Ascending aorta (tissue), 2 donors: ENCODE data around the gene PMS2. TPM values are rescaled to one million over a fixed set of nuclear protein-coding genes. Genes with fewer than 3 reads are reported as not detected.
A peak's percentile ranks its signal among the peaks of the same experiment; 100 is the strongest.
"Not testable (repeated sequence)": the region's sequence is repeated elsewhere in the genome, so short reads cannot be mapped to it uniquely, and the experiment has no call there.

ENCODE experiments used
- DNase-seq, 2 donors: peaks; one replicate each; pipeline ENCODE4 v3.0.0-alpha.2; 2019; ENCODE audit warnings: low spot score in 2 of 2
- H3K27ac ChIP-seq, 2 donors: fragments of 200-600 bp; sonication (generic); one replicate each; pipeline ENCODE4 v1.5.1; 2016 to 2017; ENCODE audit warnings: mild to moderate bottlenecking in 1 of 2
- H3K27me3 ChIP-seq: fragments of 200-600 bp; sonication (generic); one replicate; pipeline ENCODE4 v1.5.1; 2017
- H3K36me3 ChIP-seq, 2 donors: fragments of 200-600 bp; sonication (generic); one replicate each; pipeline ENCODE4 v1.5.1; 2016
- H3K4me1 ChIP-seq, 2 donors: fragments of 200-600 bp; sonication (generic); one replicate each; pipeline ENCODE4 v1.5.1; 2016 to 2017; ENCODE audit warnings: mild to moderate bottlenecking in 1 of 2
- H3K4me3 ChIP-seq, 2 donors: fragments of 200-600 bp; sonication (generic); one replicate each; pipeline ENCODE4 v1.5.1; 2016 to 2017; ENCODE audit warnings: mild to moderate bottlenecking in 1 of 2
- H3K9me3 ChIP-seq, 2 donors: fragments of 200-600 bp; sonication (generic); one replicate each; pipeline ENCODE4 v1.5.1; 2016
- intact Hi-C: fragments of 100-400 bp; cut with DNase I; formaldehyde crosslinking; loops from one replicate; pipeline ENCODE4 v1.15.1; 2023
- total RNA-seq: library from RNA; depleted of rRNA; stranded (reverse); fragments of >200 nt; gene quantifications from one replicate; pipeline ENCODE4 v1.1.0, GENCODE V29; 2016
- TF ChIP-seq, protein P1 (sequence below), 3 experiments: fragments of 200-600 bp in 2 of 3; fragments of 450-650 bp in 1 of 3; sonication (generic) in 2 of 3; IDR thresholded peaks; one replicate each; pipeline ENCODE4 v1.5.1; 2016 to 2019; ENCODE audit warnings: antibody characterized with exemption in 3 of 3, mild to moderate bottlenecking in 1 of 3, moderate library complexity in 1 of 3

The PMS2 gene
- total RNA-seq, 1 donor from 2014 or later, result 13.2 TPM

- DNase-seq, result no peak
- H3K36me3 ChIP-seq, result peaks cover 0 to 16% of the 10 kb centered on the region in 2 donors
- TF ChIP-seq, protein P1, sequence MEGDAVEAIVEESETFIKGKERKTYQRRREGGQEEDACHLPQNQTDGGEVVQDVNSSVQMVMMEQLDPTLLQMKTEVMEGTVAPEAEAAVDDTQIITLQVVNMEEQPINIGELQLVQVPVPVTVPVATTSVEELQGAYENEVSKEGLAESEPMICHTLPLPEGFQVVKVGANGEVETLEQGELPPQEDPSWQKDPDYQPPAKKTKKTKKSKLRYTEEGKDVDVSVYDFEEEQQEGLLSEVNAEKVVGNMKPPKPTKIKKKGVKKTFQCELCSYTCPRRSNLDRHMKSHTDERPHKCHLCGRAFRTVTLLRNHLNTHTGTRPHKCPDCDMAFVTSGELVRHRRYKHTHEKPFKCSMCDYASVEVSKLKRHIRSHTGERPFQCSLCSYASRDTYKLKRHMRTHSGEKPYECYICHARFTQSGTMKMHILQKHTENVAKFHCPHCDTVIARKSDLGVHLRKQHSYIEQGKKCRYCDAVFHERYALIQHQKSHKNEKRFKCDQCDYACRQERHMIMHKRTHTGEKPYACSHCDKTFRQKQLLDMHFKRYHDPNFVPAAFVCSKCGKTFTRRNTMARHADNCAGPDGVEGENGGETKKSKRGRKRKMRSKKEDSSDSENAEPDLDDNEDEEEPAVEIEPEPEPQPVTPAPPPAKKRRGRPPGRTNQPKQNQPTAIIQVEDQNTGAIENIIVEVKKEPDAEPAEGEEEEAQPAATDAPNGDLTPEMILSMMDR (IDR thresholded peaks at IDR 0.05), result no peak
Measured at GRCh38 chr7:6011541-6011940, 2.7 kb upstream of the PMS2 start.

DNA sequence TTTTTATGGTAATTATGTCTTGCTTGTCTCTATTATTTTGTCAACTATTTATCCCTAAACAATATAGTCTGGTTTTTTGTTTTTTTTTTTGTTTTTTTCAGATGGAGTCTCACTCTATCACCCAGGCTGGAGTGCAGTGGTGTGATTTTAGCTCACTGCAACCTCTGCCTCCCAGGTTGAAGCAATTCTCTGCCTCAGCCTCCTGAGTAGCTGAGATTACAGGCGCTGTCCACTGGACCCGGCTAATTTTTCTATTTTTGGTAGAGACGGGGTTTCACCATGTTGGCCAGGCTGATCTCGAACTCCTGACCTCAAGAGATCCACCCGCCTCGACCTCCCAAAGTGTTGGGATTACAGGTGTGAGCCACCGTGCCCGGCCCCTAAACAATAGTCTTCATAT is 1.5 kb upstream of the PMS2 start:
- DNase-seq, H3K27ac ChIP-seq, H3K27me3 ChIP-seq, intact Hi-C loops, H3K4me3 ChIP-seq, H3K36me3 ChIP-seq, H3K9me3 ChIP-seq: not testable (repeated sequence)
- peaks cover 0 to 17% of the 10 kb centered on the region in 2 donors for H3K4me1 ChIP-seq

More at GRCh38 chr7:6011541-6011940, 2.7 kb upstream of the PMS2 start:
- H3K27ac ChIP-seq, result no peak overlapping the region
- no peak overlapping the region for H3K4me3 ChIP-seq
- intact Hi-C loops, result no loop called here
- H3K9me3 ChIP-seq, result no peaks in the 10 kb centered on the region
- H3K4me1 ChIP-seq, result peaks cover 0 to 17% of the 10 kb centered on the region in 2 donors
- H3K27me3 ChIP-seq, result no peaks in the 10 kb centered on the region

DNA sequence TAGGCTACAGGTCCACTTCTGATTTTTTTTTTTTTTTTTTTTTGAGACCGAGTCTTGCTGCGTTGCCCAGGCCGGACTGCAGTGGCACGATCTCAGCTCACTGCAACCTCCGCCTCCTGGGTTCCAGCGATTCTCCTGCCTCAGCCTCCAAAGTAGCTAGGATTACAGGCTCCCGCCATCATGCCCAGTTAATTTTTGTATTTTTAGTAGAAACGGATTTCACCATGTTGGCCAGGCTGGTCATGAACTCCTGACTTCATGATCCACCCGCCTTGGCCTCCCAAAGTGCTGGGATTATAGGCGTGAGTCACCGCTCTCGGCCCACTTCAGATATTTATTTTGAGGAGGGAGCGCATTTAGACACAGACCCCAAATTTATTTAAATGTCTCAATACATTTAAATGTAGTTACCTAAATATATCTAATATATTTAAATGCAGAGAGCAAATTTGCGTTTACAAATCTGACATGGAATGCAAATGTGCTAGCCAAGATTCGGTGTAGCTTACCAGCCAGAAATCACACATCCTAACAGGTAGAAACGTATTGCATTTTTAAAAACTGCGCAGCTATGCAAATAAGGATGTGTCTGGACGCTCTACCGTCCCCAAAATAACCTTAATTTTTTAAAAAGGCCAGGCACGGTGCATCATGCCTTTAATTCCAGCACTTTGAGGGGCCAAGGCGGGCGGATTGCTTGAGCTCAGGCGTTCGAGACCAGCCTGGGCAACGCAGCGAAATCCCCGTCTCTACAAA is 836 bp downstream of the PMS2 start:
- H3K9me3 ChIP-seq, result not testable (repeated sequence)

DNA sequence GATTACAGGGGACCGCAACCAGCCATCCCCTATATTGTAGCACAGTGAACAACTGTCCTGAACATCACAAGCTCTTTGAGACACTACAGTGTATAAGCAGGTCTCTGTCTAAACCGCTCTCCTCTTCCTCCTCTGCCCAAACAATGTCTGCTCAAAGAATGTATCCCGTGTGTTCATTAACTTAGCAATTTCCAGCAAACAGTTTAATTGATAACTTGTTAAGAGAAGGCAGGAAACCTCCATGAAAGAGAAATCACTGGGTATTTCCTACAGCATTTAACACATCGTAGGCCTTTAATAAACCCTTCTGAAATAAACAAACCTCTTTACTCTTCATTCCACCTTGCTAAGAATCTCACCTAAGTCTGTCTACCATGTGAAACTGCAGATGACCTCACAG is 1.5 kb downstream of the PMS2 start:
- H3K27me3 ChIP-seq, result no peaks in the 10 kb centered on the region
- TF ChIP-seq, protein P1 (IDR thresholded peaks at IDR 0.05), result no peak

More for the DNA sequence above, 836 bp downstream of the PMS2 start:
- not testable (repeated sequence) for H3K36me3 ChIP-seq, H3K27me3 ChIP-seq, DNase-seq
- Histone ChIP-seq H3K27ac (peak overlapping the region; percentile 48 to 85), H3K4me1 (peaks cover 0 to 17% of the 10 kb centered on the region in 2 donors), H3K4me3 (peak overlapping the region; percentile 53 to 67)
- intact Hi-C loops, result loop anchor here (10.0 kb wide), 1 partner anchor 153 kb away; no protein-coding TSS in a partner anchor

DNA sequence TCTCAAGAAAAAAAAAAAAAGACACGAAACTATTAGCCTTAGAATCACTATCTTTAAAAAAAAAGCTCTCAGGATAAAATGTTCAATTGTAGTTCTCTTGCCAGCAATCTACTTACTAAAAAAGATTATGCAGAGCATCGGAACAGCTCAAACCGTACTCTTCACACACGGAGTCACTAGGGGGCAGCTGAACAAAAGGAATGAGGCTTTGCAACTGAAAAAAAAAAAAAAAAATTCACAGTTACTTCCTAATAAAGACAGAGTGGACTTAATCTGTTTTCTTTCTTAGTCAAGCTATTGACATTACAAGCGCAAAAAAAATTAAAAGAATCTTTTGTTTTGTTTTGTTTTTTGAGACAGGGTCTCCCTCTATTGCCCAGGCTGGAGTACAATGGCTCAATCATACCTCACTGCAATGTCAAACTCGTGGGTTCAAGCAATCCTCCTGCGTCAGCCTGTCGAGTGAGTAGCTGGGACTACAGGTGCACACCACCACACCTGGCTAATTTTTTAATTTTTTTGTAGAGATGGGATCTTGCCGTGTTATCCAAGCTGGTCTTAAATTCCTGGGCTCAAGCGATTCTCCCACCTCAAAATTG is 11.5 kb downstream of the PMS2 start:
- H3K27me3 ChIP-seq, result no peaks in the 10 kb centered on the region
- DNase-seq, result no peak
- intact Hi-C loops, result loop anchor here (2.0 kb wide), 1 partner anchor 437 kb away; no protein-coding TSS in a partner anchor
- H3K9me3 ChIP-seq, result no peaks in the 10 kb centered on the region
- peak overlapping the region; percentile 6 to 47 for H3K27ac ChIP-seq
- H3K4me1 ChIP-seq, result no peaks in the 10 kb centered on the region
- peaks cover 30 to 59% of the 10 kb centered on the region in 2 donors for H3K36me3 ChIP-seq
- H3K4me3 ChIP-seq, result no peak overlapping the region
- TF ChIP-seq, protein P1 (IDR thresholded peaks at IDR 0.05), result peak; percentile 48 to 60 (median 55)

More for the DNA sequence above, 1.5 kb downstream of the PMS2 start:
- Histone ChIP-seq H3K27ac (no peak overlapping the region), H3K4me3 (peak overlapping the region in 1 of 2 donors; percentile 67), H3K36me3 (peaks cover 5 to 8% of the 10 kb centered on the region in 2 donors), H3K9me3 (no peaks in the 10 kb centered on the region), H3K4me1 (peaks cover 0 to 17% of the 10 kb centered on the region in 2 donors)
- intact Hi-C loops, result loop anchor here (10.0 kb wide), 1 partner anchor 153 kb away; no protein-coding TSS in a partner anchor
- no peak for DNase-seq

- DNase-seq, H3K27me3 ChIP-seq, H3K27ac ChIP-seq, intact Hi-C loops, H3K9me3 ChIP-seq, H3K4me3 ChIP-seq, H3K4me1 ChIP-seq: not testable (repeated sequence)
- H3K36me3 ChIP-seq, result peaks cover 14 to 45% of the 10 kb centered on the region in 2 donors
Measured at GRCh38 chr7:5987061-5987460, 21.8 kb downstream of the PMS2 start.

DNA sequence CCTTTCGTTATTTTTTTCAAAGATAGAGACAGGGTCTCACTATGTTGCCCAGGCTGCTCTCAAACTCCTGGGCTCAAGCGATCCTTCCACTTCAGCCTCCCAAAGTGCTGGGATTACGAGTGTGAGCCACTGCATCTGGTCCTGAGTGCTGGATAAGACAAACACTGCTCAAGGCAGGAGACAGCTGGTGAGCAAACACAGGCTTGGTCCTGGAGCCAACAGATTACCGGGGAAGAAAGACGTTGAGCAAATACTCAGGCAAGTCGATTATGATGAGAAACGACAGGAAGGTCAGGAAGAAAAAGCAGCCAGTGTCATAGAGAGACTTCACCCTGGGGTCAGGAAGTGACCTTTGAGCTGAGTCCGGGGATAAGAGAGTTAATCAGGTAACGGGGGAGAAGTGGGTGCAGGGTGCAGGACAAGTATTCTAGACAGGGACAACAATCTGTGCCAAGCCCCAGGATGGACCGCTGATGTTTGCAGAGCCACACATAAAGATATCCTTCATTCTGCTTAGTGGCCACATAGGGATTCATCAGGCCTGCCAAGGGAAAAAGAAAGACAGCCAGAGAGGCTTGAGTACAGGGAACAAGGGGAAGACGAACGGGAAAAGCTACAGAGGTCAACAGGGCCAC is 29.1 kb downstream of the PMS2 start:
- intact Hi-C loops, DNase-seq, H3K4me3 ChIP-seq: not testable (repeated sequence)

DNA sequence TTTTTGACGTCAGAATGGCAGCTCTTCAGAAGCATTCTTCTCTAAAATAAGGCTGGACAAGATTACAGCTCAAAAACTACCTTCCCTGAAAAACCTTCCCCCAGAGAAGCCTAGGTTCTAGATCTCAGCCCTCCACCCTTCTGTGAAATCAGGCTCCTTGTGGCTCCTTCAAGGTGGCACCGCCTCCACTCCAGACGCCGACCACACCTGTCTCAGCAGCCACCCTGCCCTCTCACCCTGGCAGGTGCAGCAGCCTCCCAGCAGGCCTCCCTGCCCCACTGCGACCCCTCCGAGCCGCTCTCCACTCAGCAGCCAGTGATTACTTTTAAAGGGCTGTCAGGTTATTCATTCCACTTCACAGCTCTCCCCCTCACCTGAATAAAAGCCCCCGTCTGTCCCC is 35.3 kb downstream of the PMS2 start:
- H3K9me3 ChIP-seq, H3K27me3 ChIP-seq, DNase-seq, H3K27ac ChIP-seq, H3K4me1 ChIP-seq, H3K36me3 ChIP-seq, H3K4me3 ChIP-seq, intact Hi-C loops: not testable (repeated sequence)

More for the DNA sequence above, 29.1 kb downstream of the PMS2 start:
- H3K4me1 ChIP-seq, H3K27ac ChIP-seq, H3K27me3 ChIP-seq, H3K9me3 ChIP-seq: not testable (repeated sequence)
- peaks cover 0 to 16% of the 10 kb centered on the region in 2 donors for H3K36me3 ChIP-seq

- H3K9me3 ChIP-seq, H3K4me1 ChIP-seq, H3K4me3 ChIP-seq, intact Hi-C loops, H3K27me3 ChIP-seq, H3K27ac ChIP-seq, DNase-seq, H3K36me3 ChIP-seq: not testable (repeated sequence)
Measured at GRCh38 chr7:5970347-5970911, 38.4 kb downstream of the PMS2 start, which contains the start of gene RSPH10B. RSPH10B (minus strand) TSS chr7:5970689; CDS start chr7:5967116, 3,573 bp downstream.

GRCh38 chr7:5963810-5964209 is 45.0 kb downstream of the PMS2 start:
- DNase-seq, H3K4me1 ChIP-seq, H3K4me3 ChIP-seq, H3K27ac ChIP-seq, intact Hi-C loops, H3K9me3 ChIP-seq, H3K27me3 ChIP-seq, H3K36me3 ChIP-seq: not testable (repeated sequence)
